Measurements from ENCODE around the gene ZNF343. TPM values are rescaled to one million over a fixed set of nuclear protein-coding genes. Genes with fewer than 3 reads are reported as not detected.

ZNF343 gene
- total and polyA plus RNA-seq, 2 of the 4 experiments (the other 2 are of a cell fraction), result 7.8 to 26.2 TPM

DNA sequence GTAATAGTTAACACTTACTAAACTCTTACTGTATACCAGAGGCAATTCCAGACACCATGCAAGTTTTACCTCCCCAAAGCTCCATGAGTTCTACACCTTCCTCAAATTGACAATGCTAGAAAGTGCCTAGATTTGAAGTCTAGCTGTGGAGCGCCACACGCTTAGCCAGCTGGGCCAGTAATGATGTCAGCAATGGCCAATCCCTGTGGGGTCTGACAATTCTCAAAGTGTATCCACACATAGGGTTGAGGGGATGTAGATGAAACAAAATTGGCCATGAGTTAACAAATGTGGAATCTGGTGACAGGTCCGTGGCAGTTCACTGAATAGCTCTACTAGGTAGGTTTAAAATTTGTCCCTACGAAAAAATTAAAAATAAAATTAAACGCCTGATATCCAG, 1.3 kb downstream of the ZNF343 start:
- H3K23ac ChIP-seq (ENCODE audit: low read depth, low read length), result peak overlapping the region; percentile 87
- CTCF ChIA-PET, result no interaction called here
- no peak overlapping the region for H3K18ac ChIP-seq (ENCODE audit: low read depth, low read length)
- H3K36me3 ChIP-seq (ENCODE audit: control insufficient read depth, insufficient read depth, low read length), result no peaks in the 10 kb centered on the region
- POLR2A ChIA-PET (ENCODE audit: unreplicated experiment), result no interaction called here
- intact Hi-C loops (cut with micrococcal nuclease), result no loop called here
- peak overlapping the region; percentile 85 for H3K9ac ChIP-seq (ENCODE audit: low read depth, low read length)
- peak overlapping the region in 1 of 2 experiments; percentile 99; a peak in 2 of 4 replicates for H4K8ac ChIP-seq (ENCODE audit: low read depth in 2 of 2, low read length in 2 of 2)
- peak overlapping the region; percentile 12; the same call in 1 of the 2 replicates for H4K5ac ChIP-seq (ENCODE audit: low read depth, low read length)
- H2AK5ac ChIP-seq (ENCODE audit: low read depth, low read length), result peak overlapping the region; percentile 62; the same call in 1 of the 2 replicates
- no CpG with 5 or more reads among the region's 5 CpGs for WGBS, 2 experiments (ENCODE audit: extremely low coverage in 2 of 2, insufficient read length in 1 of 2)
- H3K4me3 ChIP-seq (ENCODE audit: insufficient read depth, low read depth, low read length), result peak overlapping the region; percentile 77
- H2AK9ac ChIP-seq (replicated peaks; ENCODE audit: low read depth, low read length, poor library complexity), result peak overlapping the region; percentile 89
- no peak overlapping the region for H3K4ac ChIP-seq (ENCODE audit: low read depth, low read length)
- peaks cover 5 to 26% of the 10 kb centered on the region in 2 experiments; a peak in 3 of 4 replicates for H3K79me1 ChIP-seq (ENCODE audit: low read depth in 1 of 2, low read length in 2 of 2)
- H2AFZ ChIP-seq (replicated peaks; ENCODE audit: low read length, poor library complexity), result no peak overlapping the region
- no peak overlapping the region for H3K56ac ChIP-seq (ENCODE audit: extremely low read depth, insufficient read depth, low read length)
- H3K4me1 ChIP-seq (ENCODE audit: control insufficient read depth, insufficient read depth, low read length), result peaks cover 2% of the 10 kb centered on the region; the same call in 1 of the 2 replicates
- H4K91ac ChIP-seq (ENCODE audit: insufficient read depth, low read depth, low read length), result no peak overlapping the region
- no peak overlapping the region for H3K27ac ChIP-seq (ENCODE audit: insufficient read depth, low read length)
- H2BK20ac ChIP-seq (ENCODE audit: low read depth, low read length), result no peak overlapping the region
- dilution Hi-C loops (cut with HindIII; ENCODE audit: low sequenced_read_pairs, unreplicated experiment), result no loop called here
- BruUV-seq (replicated peaks), result TSS peak; percentile 15
- H2BK15ac ChIP-seq (ENCODE audit: low read depth, low read length), result no peak overlapping the region
- no peak overlapping the region for H2BK120ac ChIP-seq (ENCODE audit: low read depth, low read length)
- H3K9me3 ChIP-seq (ENCODE audit: control insufficient read depth, insufficient read depth, low read length), result no peaks in the 10 kb centered on the region
- ATAC-seq (ENCODE audit: low read depth), result no peak
- no peak overlapping the region for H2BK5ac ChIP-seq (ENCODE audit: low read depth, low read length, poor library complexity, severe bottlenecking)
- DNase-seq, result peak; percentile 28
- in situ Hi-C loops (cut with MboI; ENCODE audit: low sequenced_read_pairs), result loop anchor here (25.0 kb wide), 1 partner anchor 330 kb away; the partner anchor contains the start of genes PCED1A and VPS16
- H4K20me1 ChIP-seq (ENCODE audit: insufficient read depth, low read length), result no peaks in the 10 kb centered on the region
- H3K14ac ChIP-seq (replicated peaks; ENCODE audit: low read depth, low read length), result no peak overlapping the region
- peaks cover 3% of the 10 kb centered on the region for H3K9me1 ChIP-seq (ENCODE audit: insufficient read depth, low read length)
- TF ChIP-seq CEBPB (IDR thresholded peaks at IDR 0.05; ENCODE audit: low read depth, low read length) (no peak), CHD1 (IDR thresholded peaks at IDR 0.05; ENCODE audit: low read depth, low read length) (no peak), RCOR1 (IDR thresholded peaks at IDR 0.05; ENCODE audit: insufficient replicate concordance, low read length) (no peak), FOS (IDR thresholded peaks at IDR 0.05; ENCODE audit: low read depth, low read length) (no peak), MAFK (IDR thresholded peaks at IDR 0.05; ENCODE audit: low read depth, low read length) (no peak), POLR2A (IDR thresholded peaks at IDR 0.05; ENCODE audit: low read depth, low read length) (no peak), MXI1 (IDR thresholded peaks at IDR 0.05; ENCODE audit: borderline replicate concordance, low read depth, low read length) (no peak), MAZ (IDR thresholded peaks at IDR 0.05; ENCODE audit: borderline replicate concordance, low read depth, low read length) (no peak)
- TF ChIP-seq, protein P1, sequence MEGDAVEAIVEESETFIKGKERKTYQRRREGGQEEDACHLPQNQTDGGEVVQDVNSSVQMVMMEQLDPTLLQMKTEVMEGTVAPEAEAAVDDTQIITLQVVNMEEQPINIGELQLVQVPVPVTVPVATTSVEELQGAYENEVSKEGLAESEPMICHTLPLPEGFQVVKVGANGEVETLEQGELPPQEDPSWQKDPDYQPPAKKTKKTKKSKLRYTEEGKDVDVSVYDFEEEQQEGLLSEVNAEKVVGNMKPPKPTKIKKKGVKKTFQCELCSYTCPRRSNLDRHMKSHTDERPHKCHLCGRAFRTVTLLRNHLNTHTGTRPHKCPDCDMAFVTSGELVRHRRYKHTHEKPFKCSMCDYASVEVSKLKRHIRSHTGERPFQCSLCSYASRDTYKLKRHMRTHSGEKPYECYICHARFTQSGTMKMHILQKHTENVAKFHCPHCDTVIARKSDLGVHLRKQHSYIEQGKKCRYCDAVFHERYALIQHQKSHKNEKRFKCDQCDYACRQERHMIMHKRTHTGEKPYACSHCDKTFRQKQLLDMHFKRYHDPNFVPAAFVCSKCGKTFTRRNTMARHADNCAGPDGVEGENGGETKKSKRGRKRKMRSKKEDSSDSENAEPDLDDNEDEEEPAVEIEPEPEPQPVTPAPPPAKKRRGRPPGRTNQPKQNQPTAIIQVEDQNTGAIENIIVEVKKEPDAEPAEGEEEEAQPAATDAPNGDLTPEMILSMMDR (conservative IDR thresholded peaks at IDR 0.05; ENCODE audit: low read depth, low read length), result no peak
- H3K27me3 ChIP-seq (ENCODE audit: control insufficient read depth, insufficient read depth, low read length), result no peaks in the 10 kb centered on the region
- peak overlapping the region; percentile 94 for H3K4me2 ChIP-seq (ENCODE audit: low read depth, low read length)

Measured in IMR-90 (cell line).